Gastroesophageal sphincter (tissue), 4 donors: Measurements from ENCODE around the gene DENND4C. TPM values are rescaled to one million over a fixed set of nuclear protein-coding genes. Genes with fewer than 3 reads are reported as not detected.

Experiments used
- ATAC-seq: fragments of 150-250 bp; one replicate; pipeline ENCODE4 v1.9.1; 2016; ENCODE audit warnings: mild to moderate bottlenecking, moderate library complexity
- H3K27ac ChIP-seq, 4 donors: fragments of 200-600 bp; sonication (generic) in 3 of 4; 1 replicate in 3 of 4; 2 replicates in 1 of 4; pipeline ENCODE4 v1.5.1; 2016 to 2019
- H3K27me3 ChIP-seq: fragments of 200-600 bp; sonication (generic); one replicate; pipeline ENCODE4 v1.5.1; 2019
- H3K36me3 ChIP-seq, 2 donors: fragments of 200-600 bp; sonication (generic); one replicate each; pipeline ENCODE4 v1.5.1; 2019; ENCODE audit warnings: control low read depth in 1 of 2
- H3K4me1 ChIP-seq, 3 donors: fragments of 200-600 bp; sonication (generic); 1 replicate in 2 of 3; 2 replicates in 1 of 3; pipeline ENCODE4 v1.5.1; 2016 to 2019; ENCODE audit warnings: control low read depth in 2 of 3
- H3K4me3 ChIP-seq, 2 donors: fragments of 200-600 bp; sonication (generic); one replicate each; pipeline ENCODE4 v1.5.1; 2019; ENCODE audit warnings: mild to moderate bottlenecking in 1 of 2, moderate library complexity in 1 of 2
- H3K9me3 ChIP-seq, 3 donors: fragments of 200-600 bp; sonication (generic); one replicate each; pipeline ENCODE4 v1.5.1; 2017 to 2019; ENCODE audit warnings: control low read depth in 2 of 3
- CTCF ChIP-seq, 4 experiments: fragments of 200-600 bp in 2 of 4; fragments of 450-650 bp in 2 of 4; sonication (generic) in 1 of 4; IDR thresholded peaks; one replicate each; pipeline ENCODE4 v1.5.1; 2017 to 2019; ENCODE audit warnings: antibody characterized with exemption in 4 of 4, mild to moderate bottlenecking in 2 of 4, moderate library complexity in 2 of 4
- EP300 ChIP-seq: sonication (generic); formaldehyde crosslinking; IDR thresholded peaks from one replicate; pipeline ENCODE4 v1.6.1; 2017; ENCODE audit warnings: antibody characterized with exemption, mild to moderate bottlenecking
- POLR2A ChIP-seq, 2 donors: fragments of 450-650 bp; IDR thresholded peaks; one replicate each; pipeline ENCODE4 v1.6.1; 2017; ENCODE audit warnings: antibody characterized with exemption in 2 of 2, mild to moderate bottlenecking in 2 of 2, moderate library complexity in 1 of 2
- POLR2AphosphoS5 ChIP-seq: sonication (generic); formaldehyde crosslinking; IDR thresholded peaks from one replicate; pipeline ENCODE4 v1.6.1; 2017; ENCODE audit warnings: antibody characterized with exemption
- WGBS, 2 donors: methylation state at CpG; one replicate each; pipeline ENCODE4 v1.1.5; 2018; ENCODE audit warnings: low coverage in 1 of 2; 5-methylcytosine and 5-hydroxymethylcytosine counted together
- total RNA-seq, 4 donors: library from RNA; depleted of rRNA; stranded (reverse); fragments of >200 nt; gene quantifications; one replicate each; pipeline ENCODE4 v1.1.0, GENCODE V29; 2016

The DENND4C gene
- total RNA-seq, 4 donors from 2014 or later = 72.9 to 117 (median 81.9) TPM

- H3K36me3 ChIP-seq = peaks cover 0 to 46% of the 10 kb centered on the region in 2 donors
- WGBS, 2 donors = 93 to 95% methylated on average over 1 to 5 of the region's 5 CpGs
- no peaks in the 10 kb centered on the region for H3K27me3 ChIP-seq
- no peaks in the 10 kb centered on the region for H3K4me1 ChIP-seq
- H3K4me3 ChIP-seq = no peak overlapping the region
- no peak for ATAC-seq
- TF ChIP-seq POLR2A (IDR thresholded peaks at IDR 0.05) (no peak), CTCF (IDR thresholded peaks at IDR 0.05) (no peak), EP300 (no peak), POLR2AphosphoS5 (no peak)
- no peaks in the 10 kb centered on the region for H3K9me3 ChIP-seq
- no peak overlapping the region for H3K27ac ChIP-seq
Measured at GRCh38 chr9:19306568-19306967, 76.1 kb downstream of the DENND4C start.

GRCh38 chr9:19310246-19310645 lies 79.8 kb downstream of the DENND4C start:
- TF ChIP-seq EP300 (no peak), POLR2AphosphoS5 (no peak), POLR2A (IDR thresholded peaks at IDR 0.05) (no peak), CTCF (IDR thresholded peaks at IDR 0.05) (no peak)
- Histone ChIP-seq H3K36me3 (peaks cover 0 to 22% of the 10 kb centered on the region in 2 donors), H3K9me3 (no peaks in the 10 kb centered on the region), H3K4me1 (no peaks in the 10 kb centered on the region), H3K27me3 (no peaks in the 10 kb centered on the region), H3K27ac (no peak overlapping the region), H3K4me3 (no peak overlapping the region)
- no peak for ATAC-seq
- 85 to 100% methylated on average over 1 of the region's 1 CpG for WGBS, 2 donors

GRCh38 chr9:19313573-19313972 lies 83.1 kb downstream of the DENND4C start:
- no peak overlapping the region for H3K27ac ChIP-seq
- no peaks in the 10 kb centered on the region for H3K9me3 ChIP-seq
- TF ChIP-seq EP300 = no peak
- TF ChIP-seq POLR2A (IDR thresholded peaks at IDR 0.05) = no peak
- TF ChIP-seq CTCF (IDR thresholded peaks at IDR 0.05) = no peak
- no peak for TF ChIP-seq POLR2AphosphoS5
- 38 to 66% methylated on average over 3 of the region's 3 CpGs for WGBS, 2 donors
- no peak for ATAC-seq
- H3K36me3 ChIP-seq = peaks cover 0 to 29% of the 10 kb centered on the region in 2 donors
- H3K4me1 ChIP-seq = no peaks in the 10 kb centered on the region
- H3K27me3 ChIP-seq = no peaks in the 10 kb centered on the region
- no peak overlapping the region for H3K4me3 ChIP-seq

GRCh38 chr9:19320495-19320894 lies 90.0 kb downstream of the DENND4C start:
- WGBS, 2 donors = 58% methylated on average over 1 of the region's 1 CpG; no CpG with 5 or more reads in 1 of the 2 donors
- Histone ChIP-seq H3K4me1 (no peaks in the 10 kb centered on the region), H3K9me3 (no peaks in the 10 kb centered on the region), H3K36me3 (peaks cover 0 to 66% of the 10 kb centered on the region in 2 donors), H3K27me3 (no peaks in the 10 kb centered on the region), H3K4me3 (no peak overlapping the region), H3K27ac (no peak overlapping the region)
- TF ChIP-seq CTCF (IDR thresholded peaks at IDR 0.05) = no peak
- TF ChIP-seq POLR2A (IDR thresholded peaks at IDR 0.05) = no peak
- TF ChIP-seq POLR2AphosphoS5 = no peak
- no peak for TF ChIP-seq EP300
- ATAC-seq = no peak

- no peaks in the 10 kb centered on the region for H3K9me3 ChIP-seq
- H3K4me1 ChIP-seq = no peaks in the 10 kb centered on the region
- H3K27me3 ChIP-seq = no peaks in the 10 kb centered on the region
- H3K4me3 ChIP-seq = no peak overlapping the region
- peaks cover 0 to 82% of the 10 kb centered on the region in 2 donors for H3K36me3 ChIP-seq
- no peak for ATAC-seq
- H3K27ac ChIP-seq = no peak overlapping the region
- WGBS, 2 donors = 95 to 100% methylated on average over 2 of the region's 2 CpGs
- no peak for TF ChIP-seq EP300
- no peak for TF ChIP-seq POLR2A (IDR thresholded peaks at IDR 0.05)
- TF ChIP-seq CTCF (IDR thresholded peaks at IDR 0.05) = no peak
- no peak for TF ChIP-seq POLR2AphosphoS5
Measured at GRCh38 chr9:19331877-19332276, 101.4 kb downstream of the DENND4C start.
